HG03196 (cell line): ENCODE data around the gene RBM42.
"Not testable (repeated sequence)": the region's sequence is repeated elsewhere in the genome, so short reads cannot be mapped to it uniquely, and the experiment has no call there.

Source experiments
- ATAC-seq: cut with Tn5 transposase; IDR thresholded peaks from one replicate; pipeline ENCODE4 v1.9.1; 2021; ENCODE audit not compliant: unreplicated experiment

Gene RBM42

DNA sequence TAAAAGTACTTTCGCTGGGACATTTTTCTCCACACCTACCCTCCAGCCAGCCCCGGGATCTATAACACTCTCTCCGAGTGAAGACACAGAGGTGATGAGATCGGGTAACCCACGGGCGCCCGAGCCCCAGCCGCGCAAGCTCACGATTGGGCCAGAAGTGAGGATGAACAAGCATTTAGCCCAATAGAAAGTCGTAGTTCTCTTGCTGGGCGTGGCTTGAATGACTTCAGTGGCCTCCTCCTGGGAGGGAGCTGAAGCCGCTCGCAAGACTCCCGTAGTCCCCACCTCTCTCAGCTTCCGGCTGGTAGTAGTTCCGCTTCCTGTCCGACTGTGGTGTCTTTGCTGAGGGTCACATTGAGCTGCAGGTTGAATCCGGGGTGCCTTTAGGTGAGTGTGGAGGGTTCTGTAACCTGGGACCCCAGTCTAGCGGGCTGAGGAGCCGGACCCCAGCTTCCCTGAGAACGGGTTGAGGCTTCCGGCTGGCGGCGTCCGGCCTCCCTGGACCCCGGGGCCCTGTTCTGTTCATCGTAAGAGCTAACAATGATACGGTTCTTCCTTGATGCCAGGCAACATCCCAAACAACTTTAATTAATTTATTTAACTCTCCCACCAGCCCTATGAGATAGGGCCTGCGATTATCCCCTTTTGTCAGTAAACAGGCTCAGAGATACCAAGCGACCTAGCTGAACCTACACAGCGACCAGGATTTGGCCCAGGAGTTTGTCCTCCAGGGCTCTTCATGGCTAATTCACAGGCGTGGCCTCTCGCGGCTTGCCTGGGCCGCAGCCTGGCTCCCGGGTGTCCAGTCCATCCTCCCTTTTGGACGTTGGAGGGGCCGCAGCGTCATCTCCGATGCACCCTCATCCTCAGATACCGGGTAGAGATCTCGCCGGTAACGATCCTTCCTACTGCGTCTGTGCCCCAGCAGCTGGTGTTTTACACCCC, 19.5 kb downstream of the RBM42 start, which contains the start of gene COX6B1:
TSS of gene COX6B1 (plus strand) at position 307 of the 945 bp plus-strand sequence. CDS start 2,921 bp downstream, outside the sequence.
- ATAC-seq, result peak; percentile 49

DNA sequence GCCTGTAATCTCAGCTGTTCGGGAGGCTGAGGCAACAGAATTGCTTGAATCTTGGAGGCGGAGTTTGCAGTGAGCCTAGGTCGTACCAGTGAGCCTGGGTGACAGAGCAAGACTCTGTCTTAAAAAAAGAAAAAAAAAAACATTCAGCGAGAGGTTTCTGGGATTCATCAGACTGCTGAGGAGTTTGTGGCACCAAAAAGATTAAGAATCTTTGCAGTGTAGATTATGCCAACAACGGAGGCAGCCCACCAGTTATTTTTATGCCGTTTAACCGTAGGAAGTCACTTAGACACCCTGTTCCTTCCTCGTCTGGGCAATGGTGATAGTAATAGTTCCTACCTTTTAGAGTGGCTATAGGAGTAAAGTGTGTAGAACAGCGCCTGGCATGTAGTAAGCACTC, 21.7 kb downstream of the RBM42 start:
- no peak for ATAC-seq

GRCh38 chr19:35654828-35655227, 26.0 kb downstream of the RBM42 start:
- ATAC-seq, result not testable (repeated sequence)

GRCh38 chr19:35655600-35655999, 26.8 kb downstream of the RBM42 start:
- ATAC-seq, result no peak

DNA sequence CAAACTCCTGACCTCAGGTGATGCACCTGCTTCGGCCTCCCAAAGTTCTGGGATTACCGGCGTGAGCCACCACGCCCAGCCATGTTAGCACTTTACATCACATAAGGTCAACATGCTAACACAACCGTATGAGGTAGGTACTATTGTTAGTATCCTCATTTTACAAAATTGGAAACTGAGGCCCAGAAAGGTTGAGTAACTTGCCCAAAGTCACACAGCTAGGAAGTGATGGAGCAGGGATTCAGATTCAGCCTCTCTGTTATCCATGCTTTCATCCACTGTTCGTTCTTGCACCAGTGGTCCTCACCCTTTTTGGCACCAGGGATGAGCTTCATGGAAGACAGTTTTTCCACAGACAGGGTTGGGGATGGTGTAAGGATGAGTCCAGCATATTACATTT, 27.9 kb downstream of the RBM42 start:
- no peak for ATAC-seq

GRCh38 chr19:35657904-35658700, 29.3 kb downstream of the RBM42 start:
- no peak for ATAC-seq

- ATAC-seq, result no peak
These were observed 33.1 kb downstream of the RBM42 start for GRCh38 chr19:35661995-35662340.

DNA sequence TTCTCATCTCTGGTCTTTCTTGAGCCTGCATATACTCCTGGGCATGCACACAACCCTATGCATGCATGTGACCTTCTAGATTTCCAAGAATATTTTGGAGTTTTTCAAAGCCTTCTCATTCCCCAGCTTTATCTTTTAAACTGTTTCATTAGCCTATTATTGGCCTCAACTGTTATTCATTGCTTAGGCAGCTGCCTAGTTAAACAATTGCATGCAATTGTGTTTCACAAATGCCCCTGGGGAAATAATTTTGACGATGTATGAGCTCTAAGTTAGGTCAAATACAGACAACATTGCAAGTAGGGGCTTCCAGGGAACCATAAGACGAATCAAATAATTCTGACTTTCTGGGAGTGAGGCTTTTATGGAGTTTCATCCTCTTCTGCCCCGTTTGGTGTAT, 35.1 kb downstream of the RBM42 start:
- no peak for ATAC-seq

DNA sequence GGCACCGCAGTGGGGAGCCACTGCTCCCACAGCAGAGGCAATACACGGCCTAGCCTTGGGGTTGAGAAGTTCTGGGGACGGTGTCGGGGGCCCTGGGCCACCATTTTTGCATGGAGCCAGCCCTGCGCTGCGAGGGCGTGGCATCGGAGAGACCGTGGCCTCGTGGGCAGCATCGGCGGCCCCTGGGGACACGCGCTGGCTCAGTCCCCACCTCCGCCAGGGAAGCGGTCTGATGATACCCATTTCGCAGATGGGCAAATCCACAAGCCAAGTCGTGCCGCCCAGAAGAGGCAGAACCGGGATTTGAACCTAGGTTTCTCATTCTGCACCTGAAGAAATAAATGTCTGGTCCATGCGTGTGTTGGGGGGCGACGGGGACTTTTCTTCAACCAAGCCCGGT, 36.3 kb downstream of the RBM42 start:
- ATAC-seq, result no peak

DNA sequence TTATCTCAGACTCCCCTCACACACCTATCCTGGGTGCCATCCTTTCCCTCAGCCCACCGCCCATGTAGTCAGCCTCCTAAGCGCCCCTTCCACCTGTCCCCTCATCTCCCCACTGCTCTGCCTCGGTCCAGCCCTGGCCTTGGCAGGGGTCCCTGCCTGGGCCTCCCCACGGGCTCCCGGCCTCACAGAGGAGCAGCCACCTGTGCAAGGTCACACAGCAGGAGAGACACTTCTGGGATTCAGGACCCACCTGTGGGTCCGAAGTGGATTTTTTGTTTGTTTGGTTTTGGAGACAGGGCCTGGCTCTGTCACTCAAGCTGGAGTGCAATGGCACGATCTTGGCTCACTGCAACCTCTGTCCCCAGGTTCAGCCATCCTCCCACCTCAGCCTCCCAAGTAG, 36.8 kb downstream of the RBM42 start:
- no peak for ATAC-seq

DNA sequence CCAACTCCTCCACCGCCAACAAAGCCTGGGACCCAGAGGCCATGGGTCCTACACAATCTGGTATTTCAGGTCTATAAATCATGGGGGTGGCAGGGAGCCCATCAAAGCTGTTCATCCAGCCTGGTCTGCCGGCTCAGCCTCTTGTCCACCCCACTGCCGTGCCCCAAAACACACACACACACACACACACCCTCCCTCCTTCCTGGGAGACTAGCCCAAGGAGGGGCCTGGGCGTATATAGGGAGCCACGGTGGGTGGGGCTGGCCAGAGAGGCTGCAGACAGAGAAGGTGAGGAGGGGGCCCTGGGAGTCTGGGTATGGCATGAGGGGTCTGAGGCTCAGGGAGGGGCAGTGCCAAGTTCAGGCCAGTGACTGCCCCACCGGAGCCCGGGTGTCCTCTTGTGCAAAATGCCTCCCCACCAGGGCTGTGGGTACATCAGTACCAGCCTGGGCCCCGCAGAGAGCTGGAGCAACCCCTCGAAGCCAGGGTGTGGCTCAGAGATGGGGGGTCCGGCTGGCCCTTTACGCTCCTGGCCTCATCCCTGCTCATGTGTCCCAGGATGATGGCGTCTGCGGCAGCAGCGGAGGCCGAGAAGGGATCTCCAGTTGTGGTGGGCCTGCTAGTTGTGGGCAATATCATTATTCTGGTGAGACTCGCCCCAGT, 37.5 kb downstream of the RBM42 start, which contains the start of gene UPK1A:
TSS of gene UPK1A (plus strand) at position 267 of the 663 bp plus-strand sequence. CDS start at position 563, 296 bp downstream.
- ATAC-seq, result no peak

DNA sequence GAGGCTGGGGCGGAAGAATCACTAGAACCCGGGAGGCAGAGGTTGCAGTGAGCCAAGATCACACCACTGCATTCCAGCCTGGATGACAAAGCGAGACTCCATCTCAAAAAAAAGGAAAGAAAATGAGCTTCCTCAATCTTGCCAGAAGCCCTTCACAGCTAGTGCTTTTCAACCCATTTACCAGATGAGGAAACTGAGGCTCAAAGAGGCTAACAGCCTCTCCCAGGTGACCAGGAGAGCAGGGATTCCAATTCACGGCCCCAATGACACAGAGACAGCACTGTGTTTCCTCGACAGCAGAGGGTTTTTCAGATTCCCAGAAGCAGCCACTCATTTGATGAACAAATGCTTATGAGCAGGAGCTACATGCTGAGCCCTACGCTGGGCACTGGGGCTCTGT, 40.7 kb downstream of the RBM42 start:
- no peak for ATAC-seq

GRCh38 chr19:35669974-35670373, 41.1 kb downstream of the RBM42 start:
- no peak for ATAC-seq

GRCh38 chr19:35670686-35671085, 41.9 kb downstream of the RBM42 start:
- ATAC-seq, result no peak

DNA sequence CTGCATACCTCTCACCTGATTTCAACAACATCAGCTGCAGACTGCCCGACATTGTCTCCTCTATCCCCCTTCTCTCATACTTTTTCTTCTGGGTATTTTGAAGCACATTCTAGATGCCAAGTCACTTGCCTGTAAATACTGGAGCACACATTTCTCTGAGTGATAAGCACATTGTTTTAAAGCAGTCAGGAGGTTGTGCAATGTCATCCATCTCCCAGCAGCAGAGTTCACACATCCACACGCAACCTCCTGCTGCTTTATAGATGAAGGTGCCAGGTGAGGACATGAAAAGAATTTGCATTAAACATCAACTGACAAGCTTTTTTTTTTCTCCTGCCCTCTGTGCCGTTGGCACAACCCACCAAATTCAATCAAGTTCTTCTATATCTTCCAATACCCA, 43.0 kb downstream of the RBM42 start:
- ATAC-seq, result no peak

DNA sequence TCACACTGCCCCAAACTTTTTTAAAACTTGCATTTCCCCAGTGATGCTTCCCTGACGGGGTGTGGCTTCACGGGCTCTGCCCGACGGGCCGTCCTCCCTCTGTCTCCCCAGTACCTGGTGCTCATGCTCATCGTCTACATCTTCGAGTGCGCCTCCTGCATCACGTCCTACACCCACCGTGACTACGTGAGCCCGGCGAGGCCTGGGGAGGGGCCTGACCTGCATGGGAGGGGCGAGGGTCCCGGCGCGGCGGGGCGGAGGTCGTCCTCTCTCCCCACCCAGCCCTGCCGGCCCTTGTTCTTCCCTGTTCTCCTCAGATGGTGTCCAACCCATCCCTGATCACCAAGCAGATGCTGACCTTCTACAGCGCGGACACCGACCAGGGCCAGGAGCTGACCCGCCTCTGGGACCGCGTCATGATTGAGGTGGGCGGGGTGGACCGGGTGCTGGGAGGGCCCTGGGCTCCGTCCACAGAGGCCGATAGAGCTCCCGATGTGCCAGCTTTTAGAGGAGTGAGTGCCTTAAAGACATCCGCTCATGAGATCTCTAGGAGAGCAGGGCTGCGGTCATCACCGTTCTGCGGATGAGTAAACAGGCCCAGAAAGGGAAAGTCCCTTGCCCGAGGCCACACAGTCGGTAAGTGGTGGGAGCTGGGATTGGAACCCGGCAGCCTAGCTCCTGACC, 44.4 kb downstream of the RBM42 start:
- no peak for ATAC-seq

DNA sequence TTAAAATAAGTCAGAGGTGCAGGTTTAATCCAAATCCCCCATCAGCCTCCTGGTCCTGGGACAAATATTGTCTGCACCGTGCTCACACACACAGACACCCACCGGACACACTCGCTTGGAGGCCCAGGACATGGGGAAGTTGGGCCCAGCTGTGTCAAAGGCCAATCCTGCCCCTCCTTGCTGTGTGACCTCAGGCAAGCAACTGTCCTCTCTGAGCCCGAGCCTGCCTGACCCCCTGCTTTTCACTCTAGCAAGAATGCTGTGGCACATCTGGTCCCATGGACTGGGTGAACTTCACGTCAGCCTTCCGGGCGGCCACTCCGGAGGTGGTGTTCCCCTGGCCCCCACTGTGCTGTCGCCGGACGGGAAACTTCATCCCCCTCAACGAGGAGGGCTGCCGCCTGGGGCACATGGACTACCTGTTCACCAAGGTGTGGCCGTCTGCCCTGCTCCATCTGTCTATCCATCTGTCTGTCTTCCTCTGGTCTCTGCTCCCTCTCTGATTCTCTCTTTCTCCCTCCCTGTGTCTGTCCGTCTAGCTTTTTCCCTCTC, 46.8 kb downstream of the RBM42 start:
- no peak for ATAC-seq
